Endothelial cell of hepatic sinusoid (primary cell): ENCODE measurements around the gene LRRTM3.

ENCODE experiments used
- in situ Hi-C: cut with HindIII; loops from 2 replicates; pipeline ENCODE4 v1.10.0; 2017; ENCODE audit warnings: low sequenced_read_pairs

LRRTM3 gene

GRCh38 chr10:67015225-67015624, 89.4 kb downstream of the LRRTM3 start:
- in situ Hi-C loops: no loop called here

- in situ Hi-C loops: no loop called here
Observed at GRCh38 chr10:67017218-67017617, 91.4 kb downstream of the LRRTM3 start.

- in situ Hi-C loops: no loop called here
Observed at GRCh38 chr10:67022099-67022498, 96.3 kb downstream of the LRRTM3 start.

GRCh38 chr10:67033878-67034277, 108.0 kb downstream of the LRRTM3 start:
- in situ Hi-C loops: no loop called here

- in situ Hi-C loops: no loop called here
Observed at GRCh38 chr10:67036808-67037207, 111.0 kb downstream of the LRRTM3 start.

- in situ Hi-C loops: no loop called here
Observed at GRCh38 chr10:67043041-67043440, 117.2 kb downstream of the LRRTM3 start.

- in situ Hi-C loops: no loop called here
Observed at GRCh38 chr10:67045404-67045803, 119.6 kb downstream of the LRRTM3 start.

- in situ Hi-C loops: no loop called here
Observed at GRCh38 chr10:67046507-67046906, 120.7 kb downstream of the LRRTM3 start.

GRCh38 chr10:67049988-67050387, 124.2 kb downstream of the LRRTM3 start:
- in situ Hi-C loops: loop anchor here (25.0 kb wide), 1 partner anchor 112 kb away; no protein-coding TSS in a partner anchor

GRCh38 chr10:67050415-67050814, 124.6 kb downstream of the LRRTM3 start:
- in situ Hi-C loops: loop anchor here (25.0 kb wide), 1 partner anchor 112 kb away; no protein-coding TSS in a partner anchor

- in situ Hi-C loops: loop anchor here (25.0 kb wide), 1 partner anchor 90 kb away; no protein-coding TSS in a partner anchor
Observed at GRCh38 chr10:67072654-67073053, 146.8 kb downstream of the LRRTM3 start.

- in situ Hi-C loops: no loop called here
Observed at GRCh38 chr10:67075491-67075971, 149.7 kb downstream of the LRRTM3 start.

GRCh38 chr10:67076144-67076543, 150.3 kb downstream of the LRRTM3 start:
- in situ Hi-C loops: no loop called here

GRCh38 chr10:67077376-67077775, 151.5 kb downstream of the LRRTM3 start:
- in situ Hi-C loops: no loop called here

- in situ Hi-C loops: no loop called here
Observed at GRCh38 chr10:67079126-67079525, 153.3 kb downstream of the LRRTM3 start.

GRCh38 chr10:67086327-67087134, 160.7 kb downstream of the LRRTM3 start:
- in situ Hi-C loops: no loop called here

GRCh38 chr10:67087135-67087425, 161.2 kb downstream of the LRRTM3 start:
- in situ Hi-C loops: no loop called here

- in situ Hi-C loops: no loop called here
Observed at GRCh38 chr10:67088036-67088435, 162.2 kb downstream of the LRRTM3 start.

GRCh38 chr10:67095531-67095930, 169.7 kb downstream of the LRRTM3 start:
- in situ Hi-C loops: no loop called here

GRCh38 chr10:67098461-67098860, 172.6 kb downstream of the LRRTM3 start:
- in situ Hi-C loops: no loop called here

GRCh38 chr10:67100951-67101350, 175.1 kb downstream of the LRRTM3 start:
- in situ Hi-C loops: no loop called here

- in situ Hi-C loops: no loop called here
Observed at GRCh38 chr10:67107670-67108069, 181.8 kb downstream of the LRRTM3 start.

- in situ Hi-C loops: no loop called here
Observed at GRCh38 chr10:67110286-67110685, 184.4 kb downstream of the LRRTM3 start.
